Measurements from ENCODE around the gene HOXA13. TPM values are rescaled to one million over a fixed set of nuclear protein-coding genes. Genes with fewer than 3 reads are reported as not detected.

The HOXA13 gene
- total RNA-seq, 1 experiment from 2014 or later, result 4.7 TPM

- no peak for DNase-seq (ENCODE audit: low spot score)
Observed at GRCh38 chr7:27170426-27171324, 29.2 kb downstream of the HOXA13 start.

- peak; percentile 68 for DNase-seq (ENCODE audit: low spot score)
Observed at GRCh38 chr7:27169658-27170425, 30.0 kb downstream of the HOXA13 start.

GRCh38 chr7:27168265-27168947, 31.5 kb downstream of the HOXA13 start:
- DNase-seq (ENCODE audit: low spot score), result peak; percentile 55

GRCh38 chr7:27167916-27168264, 32.0 kb downstream of the HOXA13 start:
- DNase-seq (ENCODE audit: low spot score), result no peak

- peak; percentile 71 for DNase-seq (ENCODE audit: low spot score)
Observed at GRCh38 chr7:27166531-27167505, 33.1 kb downstream of the HOXA13 start.

- no peak for DNase-seq (ENCODE audit: low spot score)
Observed at GRCh38 chr7:27165996-27166530, 33.8 kb downstream of the HOXA13 start.

- DNase-seq (ENCODE audit: low spot score), result peak; percentile 85
Observed at GRCh38 chr7:27165089-27165995, 34.5 kb downstream of the HOXA13 start, which contains the start of gene HOXA9. HOXA9 (minus strand) TSS chr7:27165537; CDS start chr7:27165457, 80 bp downstream.

GRCh38 chr7:27164367-27165088, 35.4 kb downstream of the HOXA13 start:
- DNase-seq (ENCODE audit: low spot score), result peak; percentile 21

- peak; percentile 20 for DNase-seq (ENCODE audit: low spot score)
Observed at GRCh38 chr7:27164045-27164366, 35.9 kb downstream of the HOXA13 start.

- DNase-seq (ENCODE audit: low spot score), result no peak
Observed at GRCh38 chr7:27163288-27164044, 36.4 kb downstream of the HOXA13 start.

- no peak for DNase-seq (ENCODE audit: low spot score)
Observed at GRCh38 chr7:27162561-27163287, 37.2 kb downstream of the HOXA13 start.

- DNase-seq (ENCODE audit: low spot score), result no peak
Observed at GRCh38 chr7:27161721-27162560, 38.0 kb downstream of the HOXA13 start.

- DNase-seq (ENCODE audit: low spot score), result peak; percentile 48
Observed at GRCh38 chr7:27161214-27161720, 38.6 kb downstream of the HOXA13 start.

- peak; percentile 61 for DNase-seq (ENCODE audit: low spot score)
Observed at GRCh38 chr7:27160546-27161213, 39.2 kb downstream of the HOXA13 start.

- no peak for DNase-seq (ENCODE audit: low spot score)
Observed at GRCh38 chr7:27160145-27160545, 39.7 kb downstream of the HOXA13 start.

Data from A172 (cell line).